Panc1 (cell line): ENCODE measurements around the gene ZNF534. TPM values are rescaled to one million over a fixed set of nuclear protein-coding genes. Genes with fewer than 3 reads are reported as not detected.

Experiments
- ATAC-seq: fragments of 200-7000 bp; cut with Tn5 transposase; 2 replicates; pipeline ENCODE4 v1.9.1; 2020; ENCODE audit warnings: mild to moderate bottlenecking, moderate library complexity
- Bru-seq: library from RNA; stranded (reverse); fragments of 400-500 nt; gene quantifications from one replicate; lab custom pipeline; 2021; lab: Mats Ljungman, UMichigan
- BruChase-seq, 2 experiments: library from RNA; stranded (reverse); fragments of 400-500 nt; gene quantifications; one replicate each; lab custom pipeline; 2021; lab: Mats Ljungman, UMichigan
- BruUV-seq: library from RNA; stranded (reverse); fragments of 400-500 nt; replicated peaks from 2 replicates; lab custom pipeline; 2021; lab: Mats Ljungman, UMichigan
- CTCF ChIA-PET: fragments of 300-600 bp; sonication (Branson Sonifier 250); formaldehyde crosslinking; loops from one replicate; lab custom pipeline; 2022; ENCODE audit warnings: antibody characterized with exemption; lab: Charles Lee
- POLR2A ChIA-PET: fragments of 300-600 bp; sonication (Branson Sonifier 250); formaldehyde crosslinking; loops from one replicate; lab custom pipeline; 2022; ENCODE audit warnings: antibody characterized with exemption; lab: Charles Lee
- DNase-seq: peaks from one replicate; pipeline ENCODE4 v3.0.0-alpha.2; 2010; ENCODE audit warnings: low read depth, low spot score
- H3K27ac ChIP-seq: 2 replicates; pipeline ENCODE4 v1.5.1; 2011; ENCODE audit warnings: mild to moderate bottlenecking, low read length, inconsistent platforms
- H3K27me3 ChIP-seq: fragments of 200-500 bp; sonication (Bioruptor generic); 2 replicates; pipeline ENCODE4 v1.6.0; 2014; ENCODE audit warnings: low read length, inconsistent platforms; ENCODE audit not compliant: control insufficient read depth, insufficient read depth
- H3K36me3 ChIP-seq: fragments of 200-500 bp; sonication (Bioruptor generic); 2 replicates; pipeline ENCODE4 v1.5.1; 2014; ENCODE audit warnings: inconsistent platforms, mild to moderate bottlenecking, low read length, moderate library complexity; ENCODE audit not compliant: control insufficient read depth, insufficient read depth
- H3K4me1 ChIP-seq: 2 replicates; pipeline ENCODE4 v1.5.1; 2011; ENCODE audit warnings: inconsistent platforms, mild to moderate bottlenecking, low read length, moderate library complexity; ENCODE audit not compliant: control insufficient read depth, insufficient read depth
- H3K4me3 ChIP-seq, 2 experiments: 2 replicates each; pipeline ENCODE4 v1.5.1; 2011 to 2012; ENCODE audit warnings: low read depth in 2 of 2, low read length in 2 of 2, mild to moderate bottlenecking in 2 of 2, inconsistent platforms in 1 of 2, moderate library complexity in 1 of 2
- H3K9me3 ChIP-seq: fragments of 200-500 bp; sonication (Bioruptor generic); 2 replicates; pipeline ENCODE4 v1.5.1; 2014; ENCODE audit warnings: low read depth, mild to moderate bottlenecking, inconsistent platforms, low read length, moderate library complexity; ENCODE audit not compliant: control insufficient read depth, insufficient read depth
- POLR2AphosphoS5 ChIP-seq: IDR thresholded peaks from 2 replicates; pipeline ENCODE4 v1.6.1; 2012; ENCODE audit warnings: mild to moderate bottlenecking, low read depth, low read length, moderate library complexity
- REST ChIP-seq, 2 experiments: IDR thresholded peaks; 2 replicates each; pipeline ENCODE4 v1.6.1; 2011 to 2012; ENCODE audit warnings: low read depth in 2 of 2, control low read depth in 1 of 2, low read length in 1 of 2, mild to moderate bottlenecking in 1 of 2, moderate library complexity in 1 of 2; ENCODE audit not compliant: insufficient read depth in 1 of 2
- SIN3A ChIP-seq: IDR thresholded peaks from 2 replicates; pipeline ENCODE4 v1.6.1; 2012; ENCODE audit warnings: low read depth, mild to moderate bottlenecking, low read length, moderate library complexity, borderline replicate concordance; ENCODE audit not compliant: insufficient read depth
- TCF7L2 ChIP-seq: IDR thresholded peaks from 2 replicates; pipeline ENCODE4 v1.6.1; 2011; ENCODE audit warnings: mild to moderate bottlenecking, low read depth, low read length, inconsistent platforms
- in situ Hi-C: cut with HindIII; loops from 2 replicates; pipeline ENCODE4 v1.10.0; 2016; ENCODE audit warnings: low sequenced_read_pairs, low pct_unique_long_range_greater_than_20kb
- intact Hi-C: fragments of 100-400 bp; cut with micrococcal nuclease; formaldehyde crosslinking; loops from one replicate; pipeline ENCODE4 v1.10.0; 2022; ENCODE audit not compliant: unreplicated experiment
- long read RNA-seq: library from polyadenylated mRNA; unstranded; transcript quantifications from one replicate; pipeline ENCODE4 v2.0.0, GENCODE V29; 2021; ENCODE audit not compliant: unreplicated experiment
- polyA plus RNA-seq: library from polyadenylated mRNA; unstranded; fragments of >200 nt; gene quantifications from one replicate; pipeline ENCODE4 v1.2.1, GENCODE V29; 2012; ENCODE audit warnings: missing spikeins; ENCODE audit not compliant: insufficient read length
- total RNA-seq: library from RNA; stranded (reverse); gene quantifications from one replicate; pipeline ENCODE4 v1.2.1, GENCODE V29; 2021; ENCODE audit not compliant: unreplicated experiment
- TF ChIP-seq, protein P1 (sequence below): fragments of 450-650 bp; IDR thresholded peaks from 2 replicates; pipeline ENCODE4 v1.5.1; 2017; ENCODE audit warnings: mild to moderate bottlenecking

The ZNF534 gene
- total RNA-seq: not detected
- 0.31 TPM for polyA plus RNA-seq
- Bru-seq, nascent RNA: percentile 7 among the genes with signal in this experiment
- percentile 15 among the genes with signal in this experiment for BruChase-seq, experiment 1, labeled RNA remaining after a 2-hour chase
- percentile 8 among the genes with signal in this experiment for BruChase-seq, experiment 2, labeled RNA remaining after a 6-hour chase
- long read RNA-seq: 0 reads

GRCh38 chr19:52428937-52429336, at the start of gene ZNF534:
ZNF534 (plus strand) TSS chr19:52429148; CDS start chr19:52431475, 2,327 bp downstream.
- no peaks in the 10 kb centered on the region for H3K36me3 ChIP-seq
- ATAC-seq: no peak
- POLR2A ChIA-PET: interaction anchor here (0.6 kb wide), 1 partner anchor 133 kb away, joined by 3 read pairs; no protein-coding TSS in a partner anchor
- TF ChIP-seq, protein P1, sequence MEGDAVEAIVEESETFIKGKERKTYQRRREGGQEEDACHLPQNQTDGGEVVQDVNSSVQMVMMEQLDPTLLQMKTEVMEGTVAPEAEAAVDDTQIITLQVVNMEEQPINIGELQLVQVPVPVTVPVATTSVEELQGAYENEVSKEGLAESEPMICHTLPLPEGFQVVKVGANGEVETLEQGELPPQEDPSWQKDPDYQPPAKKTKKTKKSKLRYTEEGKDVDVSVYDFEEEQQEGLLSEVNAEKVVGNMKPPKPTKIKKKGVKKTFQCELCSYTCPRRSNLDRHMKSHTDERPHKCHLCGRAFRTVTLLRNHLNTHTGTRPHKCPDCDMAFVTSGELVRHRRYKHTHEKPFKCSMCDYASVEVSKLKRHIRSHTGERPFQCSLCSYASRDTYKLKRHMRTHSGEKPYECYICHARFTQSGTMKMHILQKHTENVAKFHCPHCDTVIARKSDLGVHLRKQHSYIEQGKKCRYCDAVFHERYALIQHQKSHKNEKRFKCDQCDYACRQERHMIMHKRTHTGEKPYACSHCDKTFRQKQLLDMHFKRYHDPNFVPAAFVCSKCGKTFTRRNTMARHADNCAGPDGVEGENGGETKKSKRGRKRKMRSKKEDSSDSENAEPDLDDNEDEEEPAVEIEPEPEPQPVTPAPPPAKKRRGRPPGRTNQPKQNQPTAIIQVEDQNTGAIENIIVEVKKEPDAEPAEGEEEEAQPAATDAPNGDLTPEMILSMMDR: no peak
- no peak for TF ChIP-seq TCF7L2
- no peak for TF ChIP-seq SIN3A
- TF ChIP-seq POLR2AphosphoS5: no peak
- TF ChIP-seq REST (IDR thresholded peaks at IDR 0.05; ENCODE audit: insufficient read depth in 1 of 2, low read depth in 2 of 2, low read length in 1 of 2): no peak
- no peaks in the 10 kb centered on the region for H3K9me3 ChIP-seq
- no peak for DNase-seq
- intact Hi-C loops (no loop called here), in situ Hi-C loops (no loop called here)
- no peaks in the 10 kb centered on the region for H3K4me1 ChIP-seq
- CTCF ChIA-PET: no interaction called here
- H3K27ac ChIP-seq: no peak within 1 kb of the TSS
- BruUV-seq: no TSS peak
- no peaks in the 10 kb centered on the region for H3K27me3 ChIP-seq
- H3K4me3 ChIP-seq: no peak within 1 kb of the TSS

DNA sequence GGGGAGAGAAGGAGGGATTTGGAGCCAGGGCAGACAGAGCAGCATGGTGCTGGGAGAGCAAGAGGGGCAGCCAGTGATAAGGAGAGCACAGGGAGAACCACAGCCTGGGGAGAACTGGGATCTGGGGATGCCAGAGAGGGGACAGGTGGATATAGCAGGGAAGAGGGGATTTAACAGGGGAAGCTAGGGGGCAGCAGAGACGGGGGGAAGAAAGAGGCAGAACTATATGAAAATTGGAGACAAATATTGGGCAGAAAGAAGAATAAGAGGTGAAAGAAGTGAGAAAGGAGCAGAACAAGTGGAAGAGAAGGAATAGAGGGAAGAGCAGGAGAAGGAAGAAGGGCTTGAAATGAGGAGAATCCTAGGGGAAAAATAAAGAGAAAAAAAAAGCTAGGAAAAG, 37.8 kb upstream of the ZNF534 start:
- Histone ChIP-seq H3K27me3 (no peaks in the 10 kb centered on the region), H3K4me1 (no peaks in the 10 kb centered on the region), H3K27ac (no peak overlapping the region), H3K4me3 (no peak overlapping the region), H3K9me3 (peaks cover 8% of the 10 kb centered on the region; the same call in 1 of the 2 replicates), H3K36me3 (no peaks in the 10 kb centered on the region)
- ATAC-seq: no peak
- POLR2A ChIA-PET: no interaction called here
- BruUV-seq: no TSS peak
- no peak for DNase-seq
- CTCF ChIA-PET: interaction anchor here (0.6 kb wide), 2 partner anchors 22 to 511 kb away, joined by 3 to 4 read pairs; partner anchors contain the start of gene ZNF880
- intact Hi-C loops (no loop called here), in situ Hi-C loops (no loop called here)
- TF ChIP-seq REST (IDR thresholded peaks at IDR 0.05; ENCODE audit: insufficient read depth in 1 of 2, low read depth in 2 of 2, low read length in 1 of 2) (no peak), POLR2AphosphoS5 (no peak), TCF7L2 (no peak), SIN3A (no peak)
- TF ChIP-seq, protein P1: no peak
